NT2/D1 (cell line): ENCODE results near the gene GDA.

Source experiments
- SUZ12 ChIP-seq: IDR thresholded peaks from 2 replicates; pipeline ENCODE4 v1.6.1; 2011; ENCODE audit not compliant: insufficient read length, insufficient read depth; ENCODE audit errors: extremely low read depth
- YY1 ChIP-seq: IDR thresholded peaks from 2 replicates; pipeline ENCODE4 v1.6.1; 2011; ENCODE audit not compliant: insufficient read length, insufficient read depth
- ZNF274 ChIP-seq: IDR thresholded peaks from 2 replicates; pipeline ENCODE4 v1.6.1; 2011; ENCODE audit warnings: mild to moderate bottlenecking, low read depth, low read length

DNA sequence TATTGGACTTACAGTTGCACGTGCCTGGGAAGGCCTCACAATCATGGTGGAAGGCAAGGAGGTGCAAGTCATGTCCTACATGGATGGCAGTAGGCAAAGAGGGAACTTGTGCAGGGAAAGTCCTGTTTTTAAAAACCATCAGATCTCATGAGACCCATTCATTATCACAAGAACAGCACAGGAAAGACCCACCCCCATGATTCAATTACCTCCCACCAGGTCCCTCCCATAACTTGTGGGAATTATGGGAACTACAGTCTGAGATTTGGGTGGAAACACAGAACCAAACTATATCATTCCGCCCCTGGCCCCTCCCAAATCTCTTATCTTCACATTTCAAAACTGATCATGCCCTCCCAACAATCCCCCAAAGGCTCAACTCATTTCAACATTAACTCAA lies 140.2 kb downstream of the GDA start:
- TF ChIP-seq SUZ12 (no peak), ZNF274 (no peak), YY1 (no peak)
